Activated CD4-positive, alpha-beta T cell treated with anti-CD3 and anti-CD28 coated beads, Interleukin-2, amount 50 U/mL, for 16 hours (primary cell): Measurements from ENCODE around the gene DNAJC1.
A peak's percentile ranks its signal among the peaks of the same experiment; 100 is the strongest.
"Not testable (repeated sequence)": the region's sequence is repeated elsewhere in the genome, so short reads cannot be mapped to it uniquely, and the experiment has no call there.

Experiments
- DNase-seq: peaks from one replicate; pipeline ENCODE4 v3.0.0-alpha.2; 2020

DNAJC1 gene

GRCh38 chr10:21895932-21896331 is 107.6 kb downstream of the DNAJC1 start:
- DNase-seq, result no peak

- DNase-seq, result no peak
Observed at GRCh38 chr10:21894648-21895342, 108.7 kb downstream of the DNAJC1 start.

- peak; percentile 8 for DNase-seq
Observed at GRCh38 chr10:21891439-21891838, 112.1 kb downstream of the DNAJC1 start.

GRCh38 chr10:21889477-21890275 is 113.9 kb downstream of the DNAJC1 start:
- no peak for DNase-seq

GRCh38 chr10:21888959-21889358 is 114.6 kb downstream of the DNAJC1 start:
- DNase-seq, result peak; percentile 27

- DNase-seq, result no peak
Observed at GRCh38 chr10:21885940-21886339, 117.6 kb downstream of the DNAJC1 start.

- DNase-seq, result no peak
Observed at GRCh38 chr10:21873198-21873597, 130.3 kb downstream of the DNAJC1 start.

GRCh38 chr10:21872771-21873170 is 130.8 kb downstream of the DNAJC1 start:
- not testable (repeated sequence) for DNase-seq

- no peak for DNase-seq
Observed at GRCh38 chr10:21870849-21871248, 132.7 kb downstream of the DNAJC1 start.

GRCh38 chr10:21869087-21869486 is 134.4 kb downstream of the DNAJC1 start:
- DNase-seq, result not testable (repeated sequence)

- peak; percentile 22 for DNase-seq
Observed at GRCh38 chr10:21860718-21861117, 142.8 kb downstream of the DNAJC1 start.

- no peak for DNase-seq
Observed at GRCh38 chr10:21858455-21858854, 145.1 kb downstream of the DNAJC1 start.

GRCh38 chr10:21849607-21850006 is 153.9 kb downstream of the DNAJC1 start:
- DNase-seq, result no peak

GRCh38 chr10:21843645-21844044 is 159.9 kb downstream of the DNAJC1 start:
- no peak for DNase-seq

- not testable (repeated sequence) for DNase-seq
Observed at GRCh38 chr10:21841273-21841672, 162.3 kb downstream of the DNAJC1 start.

- not testable (repeated sequence) for DNase-seq
Observed at GRCh38 chr10:21837487-21837886, 166.0 kb downstream of the DNAJC1 start.

- DNase-seq, result not testable (repeated sequence)
Observed at GRCh38 chr10:21834574-21834973, 169.0 kb downstream of the DNAJC1 start.

- DNase-seq, result no peak
Observed at GRCh38 chr10:21832821-21833130, 170.8 kb downstream of the DNAJC1 start.

- DNase-seq, result no peak
Observed at GRCh38 chr10:21831986-21832820, 171.3 kb downstream of the DNAJC1 start.

GRCh38 chr10:21830037-21830436 is 173.5 kb downstream of the DNAJC1 start:
- DNase-seq, result no peak

GRCh38 chr10:21827308-21827707 is 176.2 kb downstream of the DNAJC1 start:
- no peak for DNase-seq

GRCh38 chr10:21826725-21827124 is 176.8 kb downstream of the DNAJC1 start:
- no peak for DNase-seq

- DNase-seq, result no peak
Observed at GRCh38 chr10:21825345-21825744, 178.2 kb downstream of the DNAJC1 start.

GRCh38 chr10:21824409-21824808 is 179.1 kb downstream of the DNAJC1 start:
- no peak for DNase-seq
